Measurements from ENCODE around the gene ATG4D.

- no peak for TF ChIP-seq CTCF (IDR thresholded peaks at IDR 0.05)
- TF ChIP-seq ZFX (IDR thresholded peaks at IDR 0.05; ENCODE audit: borderline replicate concordance) = no peak
Measured at GRCh38 chr19:10503002-10503789, 40.5 kb upstream of the ATG4D start, which contains the start of gene KEAP1.
